Testis (tissue), 2 donors: ENCODE measurements around the gene CLCN4.
A peak's percentile ranks its signal among the peaks of the same experiment; 100 is the strongest.

Source experiments
- CTCF ChIP-seq, 3 experiments: fragments of 450-650 bp in 2 of 3; fragments of 200-600 bp in 1 of 3; sonication (generic) in 1 of 3; IDR thresholded peaks; one replicate each; pipeline ENCODE4 v1.5.1; 2016 to 2019; ENCODE audit warnings: antibody characterized with exemption in 3 of 3, mild to moderate bottlenecking in 2 of 3, moderate library complexity in 1 of 3
- POLR2A ChIP-seq: fragments of 450-650 bp; IDR thresholded peaks from one replicate; pipeline ENCODE4 v1.6.1; 2017; ENCODE audit warnings: antibody characterized with exemption, mild to moderate bottlenecking, moderate library complexity

GRCh38 chrX:10189317-10190268 lies 32.8 kb downstream of the CLCN4 start:
- TF ChIP-seq CTCF (IDR thresholded peaks at IDR 0.05) (peak; percentile 64 to 74 (median 72)), POLR2A (no peak)
